Right atrium auricular region (tissue), 2 donors: ENCODE measurements around the gene PLD5. TPM values are rescaled to one million over a fixed set of nuclear protein-coding genes. Genes with fewer than 3 reads are reported as not detected.

Experiments
- DNase-seq: peaks from one replicate; pipeline ENCODE4 v3.0.0-alpha.2; 2019; ENCODE audit warnings: low spot score
- H3K27ac ChIP-seq, 2 donors: fragments of 200-600 bp; sonication (generic); 1 replicate in 1 of 2; 2 replicates in 1 of 2; pipeline ENCODE4 v1.5.1; 2016 to 2019
- H3K27me3 ChIP-seq, 2 donors: fragments of 200-600 bp; sonication (generic); one replicate each; pipeline versions ENCODE4 v1.5.1 to v1.6.0; 2017 to 2019
- H3K36me3 ChIP-seq: fragments of 200-600 bp; sonication (generic); one replicate; pipeline ENCODE4 v1.5.1; 2016
- H3K4me1 ChIP-seq, 2 donors: fragments of 200-600 bp; sonication (generic); one replicate each; pipeline versions ENCODE4 v1.5.1 to v1.6.0; 2017 to 2019
- H3K4me3 ChIP-seq, 2 donors: fragments of 200-600 bp; sonication (generic); 1 replicate in 1 of 2; 2 replicates in 1 of 2; pipeline ENCODE4 v1.5.1; 2017 to 2019; ENCODE audit warnings: mild to moderate bottlenecking in 1 of 2, moderate library complexity in 1 of 2
- H3K9me3 ChIP-seq, 2 donors: fragments of 200-600 bp; sonication (generic); one replicate each; pipeline ENCODE4 v1.5.1; 2019
- total RNA-seq, 2 donors: library from RNA; depleted of rRNA; stranded (reverse); fragments of >200 nt; gene quantifications; one replicate each; pipeline ENCODE4 v1.1.0, GENCODE V29; 2016
- TF ChIP-seq, protein P1 (sequence below), 2 donors: fragments of 200-600 bp; sonication (generic); IDR thresholded peaks; one replicate each; pipeline ENCODE4 v1.5.1; 2019; ENCODE audit warnings: antibody characterized with exemption in 2 of 2

The PLD5 gene
- total RNA-seq, 2 donors from 2014 or later, result 0.12 to 0.19 TPM

DNA sequence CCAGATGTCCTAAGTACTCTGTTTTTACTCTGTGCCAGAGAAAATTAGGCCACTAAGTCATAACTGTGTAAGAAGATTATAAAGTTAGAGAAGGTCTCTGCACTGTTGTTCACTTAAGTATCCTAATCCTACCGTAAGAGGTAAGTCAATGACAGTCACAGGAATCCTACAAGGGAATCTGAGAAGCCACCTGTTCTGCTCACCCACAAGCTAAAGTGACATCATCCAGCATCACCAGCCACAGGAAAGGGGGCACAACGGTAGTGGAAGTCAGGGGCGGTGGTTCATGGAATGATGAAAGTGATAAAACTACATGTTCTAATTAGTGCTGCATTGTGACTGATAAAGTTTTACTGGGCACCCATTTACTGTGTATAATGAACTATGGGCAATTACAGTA is 92.7 kb downstream of the PLD5 start:
- Histone ChIP-seq H3K9me3 (no peaks in the 10 kb centered on the region), H3K4me3 (no peak overlapping the region), H3K4me1 (no peaks in the 10 kb centered on the region), H3K36me3 (no peaks in the 10 kb centered on the region), H3K27ac (no peak overlapping the region), H3K27me3 (no peaks in the 10 kb centered on the region)
- TF ChIP-seq, protein P1, sequence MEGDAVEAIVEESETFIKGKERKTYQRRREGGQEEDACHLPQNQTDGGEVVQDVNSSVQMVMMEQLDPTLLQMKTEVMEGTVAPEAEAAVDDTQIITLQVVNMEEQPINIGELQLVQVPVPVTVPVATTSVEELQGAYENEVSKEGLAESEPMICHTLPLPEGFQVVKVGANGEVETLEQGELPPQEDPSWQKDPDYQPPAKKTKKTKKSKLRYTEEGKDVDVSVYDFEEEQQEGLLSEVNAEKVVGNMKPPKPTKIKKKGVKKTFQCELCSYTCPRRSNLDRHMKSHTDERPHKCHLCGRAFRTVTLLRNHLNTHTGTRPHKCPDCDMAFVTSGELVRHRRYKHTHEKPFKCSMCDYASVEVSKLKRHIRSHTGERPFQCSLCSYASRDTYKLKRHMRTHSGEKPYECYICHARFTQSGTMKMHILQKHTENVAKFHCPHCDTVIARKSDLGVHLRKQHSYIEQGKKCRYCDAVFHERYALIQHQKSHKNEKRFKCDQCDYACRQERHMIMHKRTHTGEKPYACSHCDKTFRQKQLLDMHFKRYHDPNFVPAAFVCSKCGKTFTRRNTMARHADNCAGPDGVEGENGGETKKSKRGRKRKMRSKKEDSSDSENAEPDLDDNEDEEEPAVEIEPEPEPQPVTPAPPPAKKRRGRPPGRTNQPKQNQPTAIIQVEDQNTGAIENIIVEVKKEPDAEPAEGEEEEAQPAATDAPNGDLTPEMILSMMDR (IDR thresholded peaks at IDR 0.05), result no peak
- DNase-seq, result no peak

DNA sequence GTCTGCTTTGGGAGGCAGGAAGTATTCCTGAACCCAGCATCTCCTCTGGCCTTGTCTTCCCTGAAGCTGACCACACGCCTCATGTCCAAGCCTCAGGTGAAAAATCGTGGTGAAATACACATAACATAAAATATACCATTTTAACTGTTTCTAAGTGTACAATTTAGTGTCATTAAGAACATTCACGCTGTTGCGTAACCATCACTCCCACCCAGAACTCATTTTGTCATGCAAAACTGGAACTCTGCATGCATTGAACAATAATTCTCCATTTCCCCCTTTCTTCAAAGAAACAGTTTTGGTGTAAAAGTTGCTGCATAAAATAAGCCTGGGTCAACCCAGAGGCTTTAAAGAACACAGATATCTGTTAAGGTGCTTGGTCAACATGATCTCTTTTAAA is 93.5 kb downstream of the PLD5 start:
- DNase-seq, result no peak
- Histone ChIP-seq H3K27me3 (no peaks in the 10 kb centered on the region), H3K4me1 (no peaks in the 10 kb centered on the region), H3K36me3 (no peaks in the 10 kb centered on the region), H3K4me3 (no peak overlapping the region), H3K9me3 (no peaks in the 10 kb centered on the region), H3K27ac (no peak overlapping the region)
- TF ChIP-seq, protein P1 (IDR thresholded peaks at IDR 0.05), result no peak

DNA sequence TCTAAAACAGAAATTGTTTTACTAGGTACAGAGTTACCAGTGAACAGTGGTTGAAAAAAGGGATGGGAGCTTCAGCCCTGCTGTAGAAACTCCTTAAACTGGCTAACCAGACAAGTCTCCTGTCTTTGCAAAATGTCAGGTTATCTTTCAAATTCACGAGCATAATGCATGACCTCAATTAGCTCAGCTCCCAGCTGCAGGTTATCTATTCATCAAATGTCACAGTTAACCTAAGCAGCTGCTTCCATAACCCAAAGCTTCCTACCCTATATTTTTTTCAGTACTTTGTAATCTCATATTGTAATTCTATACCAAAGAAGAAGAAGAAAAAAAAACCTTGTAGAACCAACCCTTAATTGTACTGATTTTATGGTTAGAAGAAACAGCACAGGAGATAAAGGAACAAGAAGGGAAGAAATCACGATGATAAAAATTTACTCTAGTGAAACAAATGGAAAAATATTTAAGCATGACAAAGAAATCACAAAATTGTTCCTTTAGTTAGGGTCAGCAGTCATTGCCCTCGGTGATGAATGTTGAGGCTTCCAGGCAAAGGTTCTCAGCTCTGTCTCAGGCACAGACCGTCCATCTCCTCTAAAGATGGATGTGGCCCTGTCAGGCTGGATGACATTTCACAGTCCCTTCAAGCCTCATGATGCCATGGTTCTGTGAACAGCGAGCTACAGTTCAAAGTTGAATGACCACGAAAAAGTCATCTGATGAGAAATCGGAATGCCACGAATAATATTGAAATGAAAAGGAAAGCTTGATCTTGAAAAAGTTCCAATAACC is 95.9 kb downstream of the PLD5 start:
- H3K9me3 ChIP-seq, result no peaks in the 10 kb centered on the region
- no peak overlapping the region for H3K4me3 ChIP-seq
- no peaks in the 10 kb centered on the region for H3K36me3 ChIP-seq
- TF ChIP-seq, protein P1 (IDR thresholded peaks at IDR 0.05), result no peak
- no peaks in the 10 kb centered on the region for H3K27me3 ChIP-seq
- H3K27ac ChIP-seq, result no peak overlapping the region
- no peaks in the 10 kb centered on the region for H3K4me1 ChIP-seq
- DNase-seq, result no peak

DNA sequence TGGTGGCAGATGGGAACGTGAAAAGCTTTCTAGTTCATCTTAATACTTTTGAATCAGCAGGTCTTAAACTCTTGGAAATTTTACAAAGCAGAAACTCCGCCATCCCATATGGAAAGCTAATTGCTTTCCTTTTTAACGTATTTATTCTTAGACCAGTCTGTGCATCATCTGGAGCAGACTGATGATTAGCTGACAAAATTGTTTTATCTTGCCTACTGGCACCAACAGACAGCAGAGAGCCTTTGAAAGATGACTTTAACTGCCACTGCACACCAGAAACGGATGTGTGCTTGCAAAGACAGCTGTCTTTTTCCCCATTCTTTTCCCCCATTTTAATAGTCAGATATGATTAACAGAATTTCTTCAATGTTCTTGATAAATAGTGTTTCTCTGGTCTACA is 97.0 kb downstream of the PLD5 start:
- H3K9me3 ChIP-seq, result no peaks in the 10 kb centered on the region
- DNase-seq, result no peak
- no peaks in the 10 kb centered on the region for H3K4me1 ChIP-seq
- no peak overlapping the region for H3K27ac ChIP-seq
- TF ChIP-seq, protein P1 (IDR thresholded peaks at IDR 0.05), result no peak
- H3K27me3 ChIP-seq, result no peaks in the 10 kb centered on the region
- no peaks in the 10 kb centered on the region for H3K36me3 ChIP-seq
- H3K4me3 ChIP-seq, result no peak overlapping the region

DNA sequence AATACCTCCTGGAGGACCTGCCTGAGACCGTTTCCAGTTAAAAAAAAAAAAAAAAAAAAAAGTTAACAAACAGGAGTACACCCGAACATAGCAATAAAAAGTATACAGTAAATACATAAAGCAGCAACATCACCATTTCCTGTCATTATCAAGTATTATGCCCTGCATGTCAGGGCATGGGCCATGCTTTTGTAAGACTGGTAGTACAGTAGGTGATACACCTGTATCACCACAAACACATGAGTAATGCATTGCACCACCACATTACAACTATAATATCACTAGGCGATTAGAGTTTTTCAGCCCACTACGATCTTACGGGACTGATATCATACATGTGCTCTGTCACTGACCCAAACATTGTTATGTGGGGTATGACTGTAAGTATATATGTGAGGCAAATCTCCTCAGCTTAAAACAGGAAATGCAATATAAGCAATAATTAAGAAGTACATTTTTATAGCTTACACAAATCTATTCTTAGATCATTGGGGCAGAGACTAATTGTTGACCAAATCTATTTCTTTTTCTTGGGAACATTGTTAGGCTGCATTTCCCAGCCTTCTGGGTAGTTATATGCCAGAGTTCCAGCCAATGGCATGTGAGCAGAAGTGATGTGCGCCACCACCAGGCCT is 98.1 kb downstream of the PLD5 start:
- H3K9me3 ChIP-seq, result no peaks in the 10 kb centered on the region
- TF ChIP-seq, protein P1 (IDR thresholded peaks at IDR 0.05), result no peak
- H3K27ac ChIP-seq, result no peak overlapping the region
- H3K4me1 ChIP-seq, result no peaks in the 10 kb centered on the region
- DNase-seq, result no peak
- H3K4me3 ChIP-seq, result no peak overlapping the region
- no peaks in the 10 kb centered on the region for H3K27me3 ChIP-seq
- H3K36me3 ChIP-seq, result no peaks in the 10 kb centered on the region
